ENCODE results near the gene SLC8A1.

The SLC8A1 gene

GRCh38 chr2:40128796-40129195 is 323.1 kb downstream of the SLC8A1 start:
- DNase-seq = no peak

GRCh38 chr2:40127890-40128557 is 323.9 kb downstream of the SLC8A1 start:
- DNase-seq = no peak

- DNase-seq = no peak
Measured at GRCh38 chr2:40127146-40127545, 324.7 kb downstream of the SLC8A1 start.

GRCh38 chr2:40126006-40126405 is 325.9 kb downstream of the SLC8A1 start:
- DNase-seq = no peak

GRCh38 chr2:40123746-40124145 is 328.1 kb downstream of the SLC8A1 start:
- peak; percentile 9 for DNase-seq

GRCh38 chr2:40123326-40123725 is 328.6 kb downstream of the SLC8A1 start:
- DNase-seq = no peak

GRCh38 chr2:40120957-40121356 is 330.9 kb downstream of the SLC8A1 start:
- DNase-seq = no peak

- DNase-seq = peak; percentile 83
Measured at GRCh38 chr2:40120026-40120425, 331.9 kb downstream of the SLC8A1 start.

GRCh38 chr2:40118622-40119021 is 333.3 kb downstream of the SLC8A1 start:
- DNase-seq = no peak

- DNase-seq = no peak
Measured at GRCh38 chr2:40115894-40116293, 336.0 kb downstream of the SLC8A1 start.

GRCh38 chr2:40115348-40115747 is 336.5 kb downstream of the SLC8A1 start:
- no peak for DNase-seq

- DNase-seq = no peak
Measured at GRCh38 chr2:40113997-40114396, 337.9 kb downstream of the SLC8A1 start.

GRCh38 chr2:40113272-40113968 is 338.5 kb downstream of the SLC8A1 start:
- no peak for DNase-seq

- no peak for DNase-seq
Measured at GRCh38 chr2:40109381-40109780, 342.5 kb downstream of the SLC8A1 start.

- no peak for DNase-seq
Measured at GRCh38 chr2:40108851-40109250, 343.0 kb downstream of the SLC8A1 start.

GRCh38 chr2:40106061-40106460 is 345.8 kb downstream of the SLC8A1 start:
- DNase-seq = no peak

GRCh38 chr2:40105593-40105992 is 346.3 kb downstream of the SLC8A1 start:
- no peak for DNase-seq

- DNase-seq = no peak
Measured at GRCh38 chr2:40103590-40103989, 348.3 kb downstream of the SLC8A1 start.

- no peak for DNase-seq
Measured at GRCh38 chr2:40103163-40103562, 348.7 kb downstream of the SLC8A1 start.

- DNase-seq = no peak
Measured at GRCh38 chr2:40102447-40102846, 349.4 kb downstream of the SLC8A1 start.

- no peak for DNase-seq
Measured at GRCh38 chr2:40101131-40101575, 350.7 kb downstream of the SLC8A1 start.

- DNase-seq = no peak
Measured at GRCh38 chr2:40100676-40101075, 351.2 kb downstream of the SLC8A1 start.

- no peak for DNase-seq
Measured at GRCh38 chr2:40098786-40099470, 353.0 kb downstream of the SLC8A1 start.

Data from NCI-H524 treated with DMSO at 0.1 percent for 48 hours (cell line).